ENCODE data around the gene PAQR9. TPM values are rescaled to one million over a fixed set of nuclear protein-coding genes. Genes with fewer than 3 reads are reported as not detected.
A peak's percentile ranks its signal among the peaks of the same experiment; 100 is the strongest.

The PAQR9 gene
- total and polyA plus RNA-seq, 2 donors (not counting 3 experiments of a cell fraction or from before 2014, with no cell fraction given) = not detected

DNA sequence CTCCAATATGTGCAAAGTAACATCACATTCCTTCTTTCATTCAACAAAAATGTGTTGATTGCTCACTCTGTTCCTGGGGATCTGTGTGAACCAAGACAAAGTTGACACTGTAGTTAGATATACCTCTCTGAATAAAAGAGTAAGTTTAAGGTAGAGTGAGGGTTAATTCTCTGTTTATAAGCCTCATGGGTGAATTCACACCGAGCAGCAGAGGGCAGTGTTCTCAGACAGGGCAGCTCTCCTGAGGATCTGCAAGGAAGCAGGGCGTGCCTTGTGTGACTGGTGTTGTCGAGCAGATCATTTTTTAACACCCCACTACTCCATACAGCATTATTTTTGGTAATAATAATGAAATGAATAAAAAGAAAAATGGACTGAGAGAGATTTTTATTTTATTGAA lies 34.4 kb downstream of the PAQR9 start:
- intact Hi-C loops (cut with micrococcal nuclease) (loop anchor here (1.0 to 5.0 kb wide), 3 partner anchors 58 to 342 kb away; no protein-coding TSS in a partner anchor), dilution Hi-C loops (cut with MboI; ENCODE audit: extremely low pct_ligation_motif_present, low sequenced_read_pairs) (no loop called here)
- no peaks in the 10 kb centered on the region for H3K9me3 ChIP-seq (replicated peaks; ENCODE audit: control insufficient read depth, insufficient read depth, low read length)
- BruUV-seq (replicated peaks) = no TSS peak
- no peaks in the 10 kb centered on the region for H3K36me3 ChIP-seq (ENCODE audit: control insufficient read depth in 2 of 2, extremely low read depth in 1 of 2, insufficient read depth in 2 of 2, low read length in 2 of 2)
- no peaks in the 10 kb centered on the region for H3K9me1 ChIP-seq (replicated peaks; ENCODE audit: control insufficient read depth, extremely low read depth, insufficient read depth, low read length)
- no peak overlapping the region for H2AFZ ChIP-seq (ENCODE audit: low read depth, low read length)
- peaks cover 7 to 16% of the 10 kb centered on the region in 2 experiments for H3K27me3 ChIP-seq (ENCODE audit: control insufficient read depth in 2 of 2, insufficient read depth in 2 of 2, low read length in 2 of 2)
- FAIRE-seq (no peak), DNase-seq (ENCODE audit: low read depth, low spot score) (peak; percentile 21)
- TF ChIP-seq POLR2A (IDR thresholded peaks at IDR 0.05; ENCODE audit: low read depth, low read length) (no peak), EZH2 (IDR thresholded peaks at IDR 0.05; ENCODE audit: borderline replicate concordance, low read depth, low read length, severe bottlenecking) (no peak), JUN (IDR thresholded peaks at IDR 0.05; ENCODE audit: borderline replicate concordance, insufficient read depth, insufficient read length, low read depth) (no peak), GATA2 (IDR thresholded peaks at IDR 0.05; ENCODE audit: insufficient read depth, insufficient read length, low read depth, low read length) (no peak), POLR2AphosphoS5 (IDR thresholded peaks at IDR 0.05; ENCODE audit: insufficient read depth, low read depth, low read length) (no peak), MYC (IDR thresholded peaks at IDR 0.05; ENCODE audit: low read depth, low read length) (no peak), FOS (IDR thresholded peaks at IDR 0.05; ENCODE audit: borderline replicate concordance, insufficient read depth, low read length) (no peak)
- TF ChIP-seq, protein P1, sequence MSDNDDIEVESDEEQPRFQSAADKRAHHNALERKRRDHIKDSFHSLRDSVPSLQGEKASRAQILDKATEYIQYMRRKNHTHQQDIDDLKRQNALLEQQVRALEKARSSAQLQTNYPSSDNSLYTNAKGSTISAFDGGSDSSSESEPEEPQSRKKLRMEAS (IDR thresholded peaks at IDR 0.05; ENCODE audit: insufficient read depth, insufficient read length) = no peak
- TF ChIP-seq, protein P2, sequence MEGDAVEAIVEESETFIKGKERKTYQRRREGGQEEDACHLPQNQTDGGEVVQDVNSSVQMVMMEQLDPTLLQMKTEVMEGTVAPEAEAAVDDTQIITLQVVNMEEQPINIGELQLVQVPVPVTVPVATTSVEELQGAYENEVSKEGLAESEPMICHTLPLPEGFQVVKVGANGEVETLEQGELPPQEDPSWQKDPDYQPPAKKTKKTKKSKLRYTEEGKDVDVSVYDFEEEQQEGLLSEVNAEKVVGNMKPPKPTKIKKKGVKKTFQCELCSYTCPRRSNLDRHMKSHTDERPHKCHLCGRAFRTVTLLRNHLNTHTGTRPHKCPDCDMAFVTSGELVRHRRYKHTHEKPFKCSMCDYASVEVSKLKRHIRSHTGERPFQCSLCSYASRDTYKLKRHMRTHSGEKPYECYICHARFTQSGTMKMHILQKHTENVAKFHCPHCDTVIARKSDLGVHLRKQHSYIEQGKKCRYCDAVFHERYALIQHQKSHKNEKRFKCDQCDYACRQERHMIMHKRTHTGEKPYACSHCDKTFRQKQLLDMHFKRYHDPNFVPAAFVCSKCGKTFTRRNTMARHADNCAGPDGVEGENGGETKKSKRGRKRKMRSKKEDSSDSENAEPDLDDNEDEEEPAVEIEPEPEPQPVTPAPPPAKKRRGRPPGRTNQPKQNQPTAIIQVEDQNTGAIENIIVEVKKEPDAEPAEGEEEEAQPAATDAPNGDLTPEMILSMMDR (IDR thresholded peaks at IDR 0.05; ENCODE audit: extremely low read depth in 1 of 2, insufficient read depth in 1 of 2, low read depth in 1 of 2, low read length in 2 of 2) = peak; percentile 37 to 47
- no peak overlapping the region for H3K4me2 ChIP-seq (ENCODE audit: insufficient read depth, low read length)
- no peaks in the 10 kb centered on the region for H3K4me1 ChIP-seq (ENCODE audit: control insufficient read depth, extremely low read depth, insufficient read depth, low read length)
- H4K20me1 ChIP-seq (replicated peaks; ENCODE audit: control insufficient read depth, extremely low read depth, insufficient read depth, low read length) = no peaks in the 10 kb centered on the region
- H3K9ac ChIP-seq (replicated peaks; ENCODE audit: extremely low read depth, insufficient read depth, low read length) = no peak overlapping the region
- CTCF ChIA-PET = interaction anchor here (1.0 to 2.0 kb wide), 4 partner anchors 8 to 342 kb away, joined by 3 to 6 read pairs (median 4); no protein-coding TSS in a partner anchor
- POLR2A ChIA-PET = no interaction called here
- no peaks in the 10 kb centered on the region for H3K79me2 ChIP-seq (ENCODE audit: control insufficient read depth, insufficient read depth, low read length)
- H3K4me3 ChIP-seq (replicated peaks in 1 of 3; ENCODE audit: insufficient read depth in 1 of 3, low read depth in 1 of 3, low read length in 3 of 3) = no peak overlapping the region
- no peak overlapping the region for H3K27ac ChIP-seq (ENCODE audit: insufficient read depth, low read depth, low read length)

Measured in endothelial cell of umbilical vein (primary cell).